HEK293 (cell line): ENCODE data around the gene SPRN.

Experiments
- CTCF ChIA-PET: fragments of 350-600 bp; formaldehyde crosslinking; extraction: SDS; loops from one replicate; lab custom pipeline; 2021; ENCODE audit warnings: antibody characterized with exemption; lab: Yijun Ruan, JAX
- POLR2A ChIA-PET: fragments of 300-600 bp; formaldehyde crosslinking; extraction: SDS; loops from one replicate; lab custom pipeline; 2020; ENCODE audit warnings: antibody characterized with exemption, inconsistent platforms; lab: Yijun Ruan, JAX
- H3K27ac ChIP-seq: fragments of 200-500 bp; sonication (Bioruptor generic); 2 replicates; pipeline ENCODE4 v1.5.1; 2014; ENCODE audit warnings: low read depth, low read length, control low read depth, inconsistent platforms; ENCODE audit errors: extremely low read depth
- H3K36me3 ChIP-seq, 2 experiments: fragments of 200-500 bp in 1 of 2; sonication (Bioruptor generic) in 1 of 2; 1 replicate in 1 of 2; 2 replicates in 1 of 2; pipeline ENCODE4 v1.5.1; 2014 to 2017; ENCODE audit warnings: inconsistent platforms in 2 of 2, low read length in 2 of 2; ENCODE audit not compliant: control insufficient read depth in 2 of 2, insufficient read depth in 1 of 2
- H3K4me1 ChIP-seq: fragments of 200-500 bp; sonication (Bioruptor generic); 2 replicates; pipeline ENCODE4 v1.5.1; 2014; ENCODE audit warnings: mild to moderate bottlenecking, low read length, inconsistent platforms; ENCODE audit not compliant: control insufficient read depth, insufficient read depth
- H3K4me3 ChIP-seq: 2 replicates; pipeline ENCODE4 v1.5.1; 2011; ENCODE audit warnings: low read depth, mild to moderate bottlenecking, control low read depth, low read length, moderate library complexity
- H3K9me3 ChIP-seq: fragments of 200-500 bp; sonication (Bioruptor generic); 2 replicates; pipeline ENCODE4 v1.5.1; 2014; ENCODE audit warnings: low read depth, low read length, inconsistent platforms; ENCODE audit not compliant: control insufficient read depth, insufficient read depth
- BCL11A ChIP-seq: fragments of 450-650 bp; formaldehyde crosslinking; IDR thresholded peaks from 2 replicates; pipeline ENCODE4 v1.5.1; 2016; ENCODE audit warnings: low read depth, missing biosample characterization, missing genetic modification characterization
- CTCF ChIP-seq: fragments of 450-650 bp; formaldehyde crosslinking; IDR thresholded peaks from 2 replicates; pipeline ENCODE4 v1.5.1; 2016; ENCODE audit warnings: missing biosample characterization, missing genetic modification characterization
- IKZF3 ChIP-seq: fragments of 450-650 bp; IDR thresholded peaks from 2 replicates; pipeline ENCODE4 v1.5.0; 2018; ENCODE audit warnings: missing biosample characterization, mild to moderate bottlenecking, missing genetic modification characterization, moderate library complexity
- MZF1 ChIP-seq: fragments of 450-650 bp; formaldehyde crosslinking; IDR thresholded peaks from 2 replicates; pipeline ENCODE4 v1.5.1; 2017; ENCODE audit warnings: missing biosample characterization, missing genetic modification characterization, borderline replicate concordance
- PRDM6 ChIP-seq: fragments of 450-650 bp; formaldehyde crosslinking; IDR thresholded peaks from 2 replicates; pipeline ENCODE4 v1.5.1; 2017; ENCODE audit warnings: missing biosample characterization, missing genetic modification characterization
- ZBTB20 ChIP-seq: fragments of 450-650 bp; formaldehyde crosslinking; IDR thresholded peaks from 2 replicates; pipeline ENCODE4 v1.5.1; 2016; ENCODE audit warnings: missing biosample characterization, missing genetic modification characterization
- ZBTB7A ChIP-seq: fragments of 450-650 bp; formaldehyde crosslinking; IDR thresholded peaks from 2 replicates; pipeline ENCODE4 v1.5.1; 2016; ENCODE audit warnings: low read depth, missing biosample characterization, missing genetic modification characterization
- ZNF132 ChIP-seq: fragments of 450-650 bp; formaldehyde crosslinking; IDR thresholded peaks from 2 replicates; pipeline ENCODE4 v1.5.1; 2017; ENCODE audit warnings: missing biosample characterization, missing genetic modification characterization, borderline replicate concordance
- ZNF146 ChIP-seq: fragments of 450-650 bp; formaldehyde crosslinking; IDR thresholded peaks from 2 replicates; pipeline ENCODE4 v1.5.1; 2016; ENCODE audit warnings: missing biosample characterization, missing genetic modification characterization
- ZNF211 ChIP-seq: fragments of 450-650 bp; formaldehyde crosslinking; IDR thresholded peaks from 2 replicates; pipeline ENCODE4 v1.5.1; 2016; ENCODE audit warnings: low read depth, missing biosample characterization, missing genetic modification characterization
- ZNF239 ChIP-seq: fragments of 450-650 bp; formaldehyde crosslinking; IDR thresholded peaks from 2 replicates; pipeline ENCODE4 v1.5.1; 2016; ENCODE audit warnings: missing biosample characterization, missing genetic modification characterization
- ZNF266 ChIP-seq: fragments of 450-650 bp; formaldehyde crosslinking; IDR thresholded peaks from 2 replicates; pipeline ENCODE4 v1.5.1; 2016; ENCODE audit warnings: missing biosample characterization, missing genetic modification characterization, low read depth
- ZNF311 ChIP-seq: fragments of 450-650 bp; formaldehyde crosslinking; IDR thresholded peaks from 2 replicates; pipeline ENCODE4 v1.5.1; 2017; ENCODE audit warnings: missing biosample characterization, missing genetic modification characterization, borderline replicate concordance
- ZNF354C ChIP-seq: fragments of 450-650 bp; formaldehyde crosslinking; IDR thresholded peaks from 2 replicates; pipeline ENCODE4 v1.5.1; 2016; ENCODE audit warnings: missing biosample characterization, missing genetic modification characterization, low read depth, borderline replicate concordance
- ZNF473 ChIP-seq: fragments of 450-650 bp; formaldehyde crosslinking; IDR thresholded peaks from 2 replicates; pipeline ENCODE4 v1.5.1; 2017; ENCODE audit warnings: missing biosample characterization, missing genetic modification characterization
- ZNF521 ChIP-seq: fragments of 450-650 bp; formaldehyde crosslinking; IDR thresholded peaks from 2 replicates; pipeline ENCODE4 v1.5.1; 2017; ENCODE audit warnings: missing biosample characterization, mild to moderate bottlenecking, missing genetic modification characterization
- ZNF571 ChIP-seq: fragments of 450-650 bp; formaldehyde crosslinking; IDR thresholded peaks from 2 replicates; pipeline ENCODE4 v1.5.0; 2017; ENCODE audit warnings: missing biosample characterization, missing genetic modification characterization
- ZNF654 ChIP-seq: fragments of 450-650 bp; formaldehyde crosslinking; IDR thresholded peaks from 2 replicates; pipeline ENCODE4 v1.5.1; 2016; ENCODE audit warnings: low read depth, missing biosample characterization, missing genetic modification characterization
- ZNF660 ChIP-seq: fragments of 450-650 bp; IDR thresholded peaks from 2 replicates; pipeline ENCODE4 v1.5.1; 2018; ENCODE audit warnings: missing biosample characterization, mild to moderate bottlenecking, missing genetic modification characterization
- TF ChIP-seq, protein P1 (sequence below): fragments of 450-650 bp; formaldehyde crosslinking; IDR thresholded peaks from 2 replicates; pipeline ENCODE4 v1.5.1; 2016; ENCODE audit warnings: missing biosample characterization, missing genetic modification characterization
- TF ChIP-seq, protein P2 (sequence below): fragments of 450-650 bp; formaldehyde crosslinking; IDR thresholded peaks from 2 replicates; pipeline ENCODE4 v1.5.1; 2016; ENCODE audit warnings: missing biosample characterization, missing genetic modification characterization, low read depth

SPRN gene

DNA sequence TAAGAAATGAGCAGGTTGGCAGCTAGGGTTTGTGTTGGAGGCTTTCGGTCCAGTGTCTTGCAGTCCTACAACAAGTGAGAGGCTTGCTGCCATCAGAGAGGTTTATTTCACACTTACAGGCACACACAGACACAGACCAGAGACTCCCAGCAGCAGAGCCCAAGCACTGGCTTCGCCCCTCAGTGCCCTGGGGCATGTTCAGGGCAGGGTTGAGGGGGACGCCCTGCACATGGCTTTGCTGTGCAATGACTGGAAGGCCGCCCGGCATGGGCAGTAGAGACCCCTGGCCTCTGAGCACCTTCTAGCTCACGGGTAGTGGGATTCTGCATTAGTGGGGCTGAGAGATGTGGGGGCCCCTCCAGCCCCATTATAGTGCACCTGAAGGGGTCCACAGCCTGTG, 3.8 kb downstream of the SPRN start:
- TF ChIP-seq PRDM6 (no peak), BCL11A (tag by site-specific recombination) (no peak), ZNF266 (no peak), ZNF571 (tag by site-specific recombination) (no peak), ZNF239 (tag by site-specific recombination) (no peak), ZNF521 (tag by site-specific recombination) (no peak), ZNF132 (no peak), ZNF354C (tag by site-specific recombination) (no peak), ZNF654 (tag by site-specific recombination) (no peak), MZF1 (tag by site-specific recombination) (no peak), CTCF (tag by site-specific recombination) (no peak), ZNF473 (tag by site-specific recombination) (no peak), ZNF211 (tag by site-specific recombination) (no peak)
- TF ChIP-seq, protein P1, sequence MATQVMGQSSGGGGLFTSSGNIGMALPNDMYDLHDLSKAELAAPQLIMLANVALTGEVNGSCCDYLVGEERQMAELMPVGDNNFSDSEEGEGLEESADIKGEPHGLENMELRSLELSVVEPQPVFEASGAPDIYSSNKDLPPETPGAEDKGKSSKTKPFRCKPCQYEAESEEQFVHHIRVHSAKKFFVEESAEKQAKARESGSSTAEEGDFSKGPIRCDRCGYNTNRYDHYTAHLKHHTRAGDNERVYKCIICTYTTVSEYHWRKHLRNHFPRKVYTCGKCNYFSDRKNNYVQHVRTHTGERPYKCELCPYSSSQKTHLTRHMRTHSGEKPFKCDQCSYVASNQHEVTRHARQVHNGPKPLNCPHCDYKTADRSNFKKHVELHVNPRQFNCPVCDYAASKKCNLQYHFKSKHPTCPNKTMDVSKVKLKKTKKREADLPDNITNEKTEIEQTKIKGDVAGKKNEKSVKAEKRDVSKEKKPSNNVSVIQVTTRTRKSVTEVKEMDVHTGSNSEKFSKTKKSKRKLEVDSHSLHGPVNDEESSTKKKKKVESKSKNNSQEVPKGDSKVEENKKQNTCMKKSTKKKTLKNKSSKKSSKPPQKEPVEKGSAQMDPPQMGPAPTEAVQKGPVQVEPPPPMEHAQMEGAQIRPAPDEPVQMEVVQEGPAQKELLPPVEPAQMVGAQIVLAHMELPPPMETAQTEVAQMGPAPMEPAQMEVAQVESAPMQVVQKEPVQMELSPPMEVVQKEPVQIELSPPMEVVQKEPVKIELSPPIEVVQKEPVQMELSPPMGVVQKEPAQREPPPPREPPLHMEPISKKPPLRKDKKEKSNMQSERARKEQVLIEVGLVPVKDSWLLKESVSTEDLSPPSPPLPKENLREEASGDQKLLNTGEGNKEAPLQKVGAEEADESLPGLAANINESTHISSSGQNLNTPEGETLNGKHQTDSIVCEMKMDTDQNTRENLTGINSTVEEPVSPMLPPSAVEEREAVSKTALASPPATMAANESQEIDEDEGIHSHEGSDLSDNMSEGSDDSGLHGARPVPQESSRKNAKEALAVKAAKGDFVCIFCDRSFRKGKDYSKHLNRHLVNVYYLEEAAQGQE, result no peak
- TF ChIP-seq, protein P2, sequence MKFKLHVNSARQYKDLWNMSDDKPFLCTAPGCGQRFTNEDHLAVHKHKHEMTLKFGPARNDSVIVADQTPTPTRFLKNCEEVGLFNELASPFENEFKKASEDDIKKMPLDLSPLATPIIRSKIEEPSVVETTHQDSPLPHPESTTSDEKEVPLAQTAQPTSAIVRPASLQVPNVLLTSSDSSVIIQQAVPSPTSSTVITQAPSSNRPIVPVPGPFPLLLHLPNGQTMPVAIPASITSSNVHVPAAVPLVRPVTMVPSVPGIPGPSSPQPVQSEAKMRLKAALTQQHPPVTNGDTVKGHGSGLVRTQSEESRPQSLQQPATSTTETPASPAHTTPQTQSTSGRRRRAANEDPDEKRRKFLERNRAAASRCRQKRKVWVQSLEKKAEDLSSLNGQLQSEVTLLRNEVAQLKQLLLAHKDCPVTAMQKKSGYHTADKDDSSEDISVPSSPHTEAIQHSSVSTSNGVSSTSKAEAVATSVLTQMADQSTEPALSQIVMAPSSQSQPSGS (tag by site-specific recombination), result no peak
- H3K4me3 ChIP-seq, result no peak overlapping the region
- ChIA-PET CTCF (interaction anchor here (1.2 kb wide), 1 partner anchor 91 kb away, joined by 3 read pairs; no protein-coding TSS in a partner anchor), POLR2A (no interaction called here)
- no peaks in the 10 kb centered on the region; the same call in 1 of the 2 replicates for H3K4me1 ChIP-seq
- H3K9me3 ChIP-seq, result no peaks in the 10 kb centered on the region
- H3K27ac ChIP-seq, result no peak overlapping the region
- peaks cover 0 to 50% of the 10 kb centered on the region in 2 experiments; a peak in 1 of 3 replicates for H3K36me3 ChIP-seq

GRCh38 chr10:133420028-133420427, 4.4 kb downstream of the SPRN start:
- Histone ChIP-seq H3K9me3 (no peaks in the 10 kb centered on the region), H3K27ac (no peak overlapping the region), H3K36me3 (peaks cover 0 to 56% of the 10 kb centered on the region in 2 experiments; a peak in 1 of 3 replicates), H3K4me1 (no peaks in the 10 kb centered on the region; the same call in 1 of the 2 replicates), H3K4me3 (no peak overlapping the region)
- CTCF ChIA-PET, result interaction anchor here (1.1 to 1.2 kb wide), 2 partner anchors 17 to 90 kb away, joined by 3 to 5 read pairs; no protein-coding TSS in a partner anchor
- POLR2A ChIA-PET, result no interaction called here
- TF ChIP-seq ZNF311 (tag by site-specific recombination), result no peak
- no peak for TF ChIP-seq ZBTB20 (tag by site-specific recombination)
- no peak for TF ChIP-seq ZBTB7A (tag by site-specific recombination)
- TF ChIP-seq IKZF3 (tag by site-specific recombination), result no peak
- no peak for TF ChIP-seq ZNF660 (tag by site-specific recombination)
- TF ChIP-seq ZNF146 (tag by site-specific recombination), result no peak
